ENCODE measurements around the gene STAB1. TPM values are rescaled to one million over a fixed set of nuclear protein-coding genes. Genes with fewer than 3 reads are reported as not detected.

STAB1 gene
- total and polyA plus RNA-seq, 2 experiments from 2014 or later: 0.90 to 1.9 TPM

GRCh38 chr3:52483081-52483480, 12.1 kb upstream of the STAB1 start:
- Mint-ChIP-seq H3K4me3 (no peak overlapping the region), H3K4me1 (no peaks in the 10 kb centered on the region; the same call in 2 of the 3 replicates), H3K9me3 (no peaks in the 10 kb centered on the region; the same call in 2 of the 3 replicates), H3K27ac (peak overlapping the region; percentile 69; the same call in 1 of the 2 replicates), H3K27me3 (ENCODE audit: insufficient read depth, low read depth, poor library complexity) (peaks cover 8% of the 10 kb centered on the region), H3K36me3 (ENCODE audit: low read depth) (peaks cover 67% of the 10 kb centered on the region)
- no peak overlapping the region for H3K4me2 ChIP-seq
- ATAC-seq (no peak), DNase-seq (ENCODE audit: low spot score) (no peak)
- no peaks in the 10 kb centered on the region for H3K27me3 ChIP-seq (ENCODE audit: insufficient read depth)
- TF ChIP-seq EZH2phosphoT487 (IDR thresholded peaks at IDR 0.05; ENCODE audit: unreplicated experiment) (no peak), EZH2 (IDR thresholded peaks at IDR 0.05; ENCODE audit: low read depth, unreplicated experiment) (no peak), POLR2AphosphoS5 (IDR thresholded peaks at IDR 0.05; ENCODE audit: low read depth) (no peak), REST (IDR thresholded peaks at IDR 0.05; ENCODE audit: unreplicated experiment) (no peak), ZNF114 (CRISPR knock-in tag; IDR thresholded peaks at IDR 0.05) (no peak), NANOG (IDR thresholded peaks at IDR 0.05; ENCODE audit: borderline replicate concordance) (no peak), ZNF331 (CRISPR knock-in tag; IDR thresholded peaks at IDR 0.05; ENCODE audit: low read depth) (no peak), CTCF (conservative IDR thresholded peaks at IDR 0.05; ENCODE audit: low read depth in 2 of 2) (no peak), STAT1 (IDR thresholded peaks at IDR 0.05; ENCODE audit: unreplicated experiment) (no peak), JUNB (IDR thresholded peaks at IDR 0.05; ENCODE audit: unreplicated experiment) (no peak), CREB1 (CRISPR knock-in tag; IDR thresholded peaks at IDR 0.05; ENCODE audit: low read depth) (no peak), ZNF462 (CRISPR knock-in tag; IDR thresholded peaks at IDR 0.05) (no peak)
- TF ChIP-seq, protein P1, sequence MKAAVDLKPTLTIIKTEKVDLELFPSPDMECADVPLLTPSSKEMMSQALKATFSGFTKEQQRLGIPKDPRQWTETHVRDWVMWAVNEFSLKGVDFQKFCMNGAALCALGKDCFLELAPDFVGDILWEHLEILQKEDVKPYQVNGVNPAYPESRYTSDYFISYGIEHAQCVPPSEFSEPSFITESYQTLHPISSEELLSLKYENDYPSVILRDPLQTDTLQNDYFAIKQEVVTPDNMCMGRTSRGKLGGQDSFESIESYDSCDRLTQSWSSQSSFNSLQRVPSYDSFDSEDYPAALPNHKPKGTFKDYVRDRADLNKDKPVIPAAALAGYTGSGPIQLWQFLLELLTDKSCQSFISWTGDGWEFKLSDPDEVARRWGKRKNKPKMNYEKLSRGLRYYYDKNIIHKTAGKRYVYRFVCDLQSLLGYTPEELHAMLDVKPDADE (IDR thresholded peaks at IDR 0.05): no peak
- H3K4me1 ChIP-seq (ENCODE audit: insufficient read depth): no peaks in the 10 kb centered on the region
- no peaks in the 10 kb centered on the region for H3K9me2 ChIP-seq (ENCODE audit: insufficient read depth)
- 0 out of 2 replicates have a peak, but pooled peaks cover 5% of the 10 kb centered on the region for H3F3A ChIP-seq (replicated peaks; ENCODE audit: low read depth)
- H3K27ac ChIP-seq (ENCODE audit: low read depth): no peak overlapping the region
- no peak overlapping the region for H2AFZ ChIP-seq
- H3K4me3 ChIP-seq: no peak overlapping the region
- H3K36me3 ChIP-seq (ENCODE audit: insufficient read depth): peaks cover 16% of the 10 kb centered on the region; the same call in 1 of the 2 replicates
- peaks cover 8% of the 10 kb centered on the region for H4K20me1 ChIP-seq (replicated peaks; ENCODE audit: insufficient read depth)
- H3K79me2 ChIP-seq (replicated peaks; ENCODE audit: insufficient read depth): no peaks in the 10 kb centered on the region; the same call in 1 of the 2 replicates
